ENCODE measurements around the gene MAP1LC3B.
"Not testable (repeated sequence)": the region's sequence is repeated elsewhere in the genome, so short reads cannot be mapped to it uniquely, and the experiment has no call there.

The MAP1LC3B gene

GRCh38 chr16:87375426-87376135, 16.6 kb upstream of the MAP1LC3B start:
- no peak for TF ChIP-seq FOXK2 (IDR thresholded peaks at IDR 0.05)
- TF ChIP-seq SP1 (IDR thresholded peaks at IDR 0.05) = no peak
- TF ChIP-seq ARNT (IDR thresholded peaks at IDR 0.05) = no peak
- TF ChIP-seq TARDBP (IDR thresholded peaks at IDR 0.05) = no peak
- no peak for TF ChIP-seq LEF1 (IDR thresholded peaks at IDR 0.05; ENCODE audit: borderline replicate concordance)
- no peak for TF ChIP-seq FOXM1 (IDR thresholded peaks at IDR 0.05; ENCODE audit: borderline replicate concordance)
- no peak for TF ChIP-seq FOXA1 (IDR thresholded peaks at IDR 0.05)
- no peak for TF ChIP-seq PKNOX1 (IDR thresholded peaks at IDR 0.05)
- no peak for TF ChIP-seq L3MBTL2 (conservative IDR thresholded peaks at IDR 0.05)
- no peak for TF ChIP-seq ELF4 (IDR thresholded peaks at IDR 0.05)
- TF ChIP-seq ZNF384 (IDR thresholded peaks at IDR 0.05) = no peak
- no peak for TF ChIP-seq BHLHE40 (IDR thresholded peaks at IDR 0.05; ENCODE audit: borderline replicate concordance)
- TF ChIP-seq CTBP1 (IDR thresholded peaks at IDR 0.05; ENCODE audit: borderline replicate concordance) = no peak
- TF ChIP-seq SUZ12 (IDR thresholded peaks at IDR 0.05) = no peak
- no peak for TF ChIP-seq HDGF (IDR thresholded peaks at IDR 0.05; ENCODE audit: borderline replicate concordance)
- ChIA-PET CTCF (no interaction called here), POLR2A (interaction anchor here (1.9 kb wide), 1 partner anchor 8 kb away, joined by 9 read pairs; the partner anchor contains the start of gene FBXO31)
- DNase-seq (ENCODE audit: extremely low spot score) = no peak

GRCh38 chr16:87376660-87377059, 15.5 kb upstream of the MAP1LC3B start:
- DNase-seq (ENCODE audit: extremely low spot score) = no peak
- POLR2A ChIA-PET = no interaction called here
- no peak for TF ChIP-seq HDGF (IDR thresholded peaks at IDR 0.05; ENCODE audit: borderline replicate concordance)
- TF ChIP-seq L3MBTL2 (conservative IDR thresholded peaks at IDR 0.05) = no peak
- TF ChIP-seq PKNOX1 (IDR thresholded peaks at IDR 0.05) = no peak
- no peak for TF ChIP-seq TARDBP (IDR thresholded peaks at IDR 0.05)
- no peak for TF ChIP-seq BHLHE40 (IDR thresholded peaks at IDR 0.05; ENCODE audit: borderline replicate concordance)
- TF ChIP-seq SUZ12 (IDR thresholded peaks at IDR 0.05) = no peak
- TF ChIP-seq ELF4 (IDR thresholded peaks at IDR 0.05) = no peak
- TF ChIP-seq FOXK2 (IDR thresholded peaks at IDR 0.05) = no peak
- no peak for TF ChIP-seq LEF1 (IDR thresholded peaks at IDR 0.05; ENCODE audit: borderline replicate concordance)
- TF ChIP-seq CTBP1 (IDR thresholded peaks at IDR 0.05; ENCODE audit: borderline replicate concordance) = no peak
- no peak for TF ChIP-seq FOXA1 (IDR thresholded peaks at IDR 0.05)
- TF ChIP-seq FOXM1 (IDR thresholded peaks at IDR 0.05; ENCODE audit: borderline replicate concordance) = no peak
- no peak for TF ChIP-seq SP1 (IDR thresholded peaks at IDR 0.05)
- no peak for TF ChIP-seq NFRKB (IDR thresholded peaks at IDR 0.05)
- no peak for TF ChIP-seq ARNT (IDR thresholded peaks at IDR 0.05)
- TF ChIP-seq ZNF384 (IDR thresholded peaks at IDR 0.05) = no peak
- CTCF ChIA-PET = no interaction called here

- DNase-seq (ENCODE audit: extremely low spot score); POLR2A ChIA-PET; CTCF ChIA-PET: not testable (repeated sequence)
Measured at GRCh38 chr16:87379312-87379752, 12.8 kb upstream of the MAP1LC3B start.

GRCh38 chr16:87380403-87380802, 11.7 kb upstream of the MAP1LC3B start:
- DNase-seq (ENCODE audit: extremely low spot score) = no peak
- TF ChIP-seq ARNT (IDR thresholded peaks at IDR 0.05) (no peak), L3MBTL2 (conservative IDR thresholded peaks at IDR 0.05) (no peak), SP1 (IDR thresholded peaks at IDR 0.05) (no peak), BHLHE40 (IDR thresholded peaks at IDR 0.05; ENCODE audit: borderline replicate concordance) (no peak), CTBP1 (IDR thresholded peaks at IDR 0.05; ENCODE audit: borderline replicate concordance) (no peak), SUZ12 (IDR thresholded peaks at IDR 0.05) (no peak), NFRKB (IDR thresholded peaks at IDR 0.05) (no peak), FOXA1 (IDR thresholded peaks at IDR 0.05) (no peak), TARDBP (IDR thresholded peaks at IDR 0.05) (no peak), PKNOX1 (IDR thresholded peaks at IDR 0.05) (no peak), FOXK2 (IDR thresholded peaks at IDR 0.05) (no peak), FOXM1 (IDR thresholded peaks at IDR 0.05; ENCODE audit: borderline replicate concordance) (no peak), HDGF (IDR thresholded peaks at IDR 0.05; ENCODE audit: borderline replicate concordance) (no peak), ELF4 (IDR thresholded peaks at IDR 0.05) (no peak), ZNF384 (IDR thresholded peaks at IDR 0.05) (no peak), LEF1 (IDR thresholded peaks at IDR 0.05; ENCODE audit: borderline replicate concordance) (no peak)
- POLR2A ChIA-PET = no interaction called here
- CTCF ChIA-PET = no interaction called here

- ChIA-PET CTCF (no interaction called here), POLR2A (interaction anchor here (1.3 kb wide), 1 partner anchor 63 kb away, joined by 4 read pairs; no protein-coding TSS in a partner anchor)
- DNase-seq (ENCODE audit: extremely low spot score) = no peak
- TF ChIP-seq LEF1 (IDR thresholded peaks at IDR 0.05; ENCODE audit: borderline replicate concordance) (no peak), L3MBTL2 (conservative IDR thresholded peaks at IDR 0.05) (no peak), TARDBP (IDR thresholded peaks at IDR 0.05) (no peak), CTBP1 (IDR thresholded peaks at IDR 0.05; ENCODE audit: borderline replicate concordance) (no peak), BHLHE40 (IDR thresholded peaks at IDR 0.05; ENCODE audit: borderline replicate concordance) (no peak), ELF4 (IDR thresholded peaks at IDR 0.05) (no peak), SUZ12 (IDR thresholded peaks at IDR 0.05) (no peak), FOXA1 (IDR thresholded peaks at IDR 0.05) (no peak), HDGF (IDR thresholded peaks at IDR 0.05; ENCODE audit: borderline replicate concordance) (no peak), SP1 (IDR thresholded peaks at IDR 0.05) (no peak), FOXM1 (IDR thresholded peaks at IDR 0.05; ENCODE audit: borderline replicate concordance) (no peak), PKNOX1 (IDR thresholded peaks at IDR 0.05) (no peak), NFRKB (IDR thresholded peaks at IDR 0.05) (no peak), ZNF384 (IDR thresholded peaks at IDR 0.05) (no peak), ARNT (IDR thresholded peaks at IDR 0.05) (no peak), FOXK2 (IDR thresholded peaks at IDR 0.05) (no peak)
Measured at GRCh38 chr16:87380881-87381280, 11.3 kb upstream of the MAP1LC3B start.
